Measurements from ENCODE around the gene CTNNA2. TPM values are rescaled to one million over a fixed set of nuclear protein-coding genes. Genes with fewer than 3 reads are reported as not detected.

CTNNA2 gene
- total RNA-seq, 1 donor from 2014 or later, result 2.9 TPM

DNA sequence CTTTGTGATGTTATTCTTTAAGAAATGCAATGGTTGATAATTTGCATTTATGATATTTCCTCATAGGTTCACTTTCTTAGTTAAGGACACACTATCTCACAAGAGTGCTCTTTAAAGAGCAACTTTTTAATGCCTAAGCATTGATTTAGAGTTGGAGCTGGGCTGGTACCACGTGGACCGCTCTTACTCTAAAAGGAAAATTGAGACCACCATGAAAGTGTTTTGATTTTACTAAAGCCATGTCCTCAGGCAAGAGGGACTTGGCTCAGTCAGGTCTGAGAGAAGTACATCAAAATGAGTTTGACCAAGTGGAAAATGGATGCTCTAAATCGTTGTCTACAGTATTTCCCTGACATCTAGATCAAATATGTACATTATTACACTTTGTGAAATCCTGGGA, 489.3 kb downstream of the CTNNA2 start:
- TF ChIP-seq, protein P1, sequence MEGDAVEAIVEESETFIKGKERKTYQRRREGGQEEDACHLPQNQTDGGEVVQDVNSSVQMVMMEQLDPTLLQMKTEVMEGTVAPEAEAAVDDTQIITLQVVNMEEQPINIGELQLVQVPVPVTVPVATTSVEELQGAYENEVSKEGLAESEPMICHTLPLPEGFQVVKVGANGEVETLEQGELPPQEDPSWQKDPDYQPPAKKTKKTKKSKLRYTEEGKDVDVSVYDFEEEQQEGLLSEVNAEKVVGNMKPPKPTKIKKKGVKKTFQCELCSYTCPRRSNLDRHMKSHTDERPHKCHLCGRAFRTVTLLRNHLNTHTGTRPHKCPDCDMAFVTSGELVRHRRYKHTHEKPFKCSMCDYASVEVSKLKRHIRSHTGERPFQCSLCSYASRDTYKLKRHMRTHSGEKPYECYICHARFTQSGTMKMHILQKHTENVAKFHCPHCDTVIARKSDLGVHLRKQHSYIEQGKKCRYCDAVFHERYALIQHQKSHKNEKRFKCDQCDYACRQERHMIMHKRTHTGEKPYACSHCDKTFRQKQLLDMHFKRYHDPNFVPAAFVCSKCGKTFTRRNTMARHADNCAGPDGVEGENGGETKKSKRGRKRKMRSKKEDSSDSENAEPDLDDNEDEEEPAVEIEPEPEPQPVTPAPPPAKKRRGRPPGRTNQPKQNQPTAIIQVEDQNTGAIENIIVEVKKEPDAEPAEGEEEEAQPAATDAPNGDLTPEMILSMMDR (conservative IDR thresholded peaks at IDR 0.05), result no peak
- no peak for DNase-seq (ENCODE audit: low read depth, low spot score)
- no peaks in the 10 kb centered on the region for H3K36me3 Mint-ChIP-seq (ENCODE audit: low read depth)
- no peak overlapping the region for H3K27ac Mint-ChIP-seq (ENCODE audit: unreplicated experiment)
- H3K4me1 Mint-ChIP-seq, result no peaks in the 10 kb centered on the region
- no peak overlapping the region for H3K4me3 Mint-ChIP-seq
- no peaks in the 10 kb centered on the region for H3K9me3 Mint-ChIP-seq
- H3K27me3 Mint-ChIP-seq (ENCODE audit: low read depth), result peaks cover 11% of the 10 kb centered on the region

DNA sequence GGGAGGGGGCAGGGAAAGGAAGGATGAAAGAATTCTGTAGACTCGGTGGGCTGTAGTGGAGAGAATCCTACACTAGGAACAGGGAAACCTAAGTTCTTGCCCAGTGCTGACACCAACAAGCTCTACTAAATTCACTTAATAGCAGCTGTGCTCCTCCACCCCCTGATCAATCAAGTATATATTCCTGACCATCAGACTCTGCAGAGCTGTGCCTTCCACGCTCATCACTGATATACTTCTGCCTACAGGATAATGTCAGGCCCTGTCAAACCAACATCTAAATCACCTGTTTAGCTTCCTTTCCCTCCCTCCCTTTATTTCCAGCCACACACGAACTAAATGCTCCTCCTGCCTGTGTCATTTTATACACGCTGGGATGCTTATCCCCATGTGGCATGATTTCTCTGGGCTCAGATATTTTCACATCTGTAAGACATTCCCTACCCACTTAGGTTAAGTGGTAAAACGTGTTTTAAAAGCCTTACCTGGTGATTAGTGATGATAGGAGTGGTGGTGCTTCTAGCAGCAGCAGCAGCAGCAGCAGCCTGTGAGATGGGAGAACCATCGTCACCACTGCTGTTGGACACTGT, 489.8 kb downstream of the CTNNA2 start:
- Mint-ChIP-seq H3K4me3 (no peak overlapping the region), H3K36me3 (ENCODE audit: low read depth) (no peaks in the 10 kb centered on the region), H3K4me1 (no peaks in the 10 kb centered on the region), H3K27me3 (ENCODE audit: low read depth) (peaks cover 14% of the 10 kb centered on the region), H3K27ac (ENCODE audit: unreplicated experiment) (no peak overlapping the region), H3K9me3 (no peaks in the 10 kb centered on the region)
- TF ChIP-seq, protein P1 (conservative IDR thresholded peaks at IDR 0.05), result no peak
- DNase-seq (ENCODE audit: low read depth, low spot score), result no peak

DNA sequence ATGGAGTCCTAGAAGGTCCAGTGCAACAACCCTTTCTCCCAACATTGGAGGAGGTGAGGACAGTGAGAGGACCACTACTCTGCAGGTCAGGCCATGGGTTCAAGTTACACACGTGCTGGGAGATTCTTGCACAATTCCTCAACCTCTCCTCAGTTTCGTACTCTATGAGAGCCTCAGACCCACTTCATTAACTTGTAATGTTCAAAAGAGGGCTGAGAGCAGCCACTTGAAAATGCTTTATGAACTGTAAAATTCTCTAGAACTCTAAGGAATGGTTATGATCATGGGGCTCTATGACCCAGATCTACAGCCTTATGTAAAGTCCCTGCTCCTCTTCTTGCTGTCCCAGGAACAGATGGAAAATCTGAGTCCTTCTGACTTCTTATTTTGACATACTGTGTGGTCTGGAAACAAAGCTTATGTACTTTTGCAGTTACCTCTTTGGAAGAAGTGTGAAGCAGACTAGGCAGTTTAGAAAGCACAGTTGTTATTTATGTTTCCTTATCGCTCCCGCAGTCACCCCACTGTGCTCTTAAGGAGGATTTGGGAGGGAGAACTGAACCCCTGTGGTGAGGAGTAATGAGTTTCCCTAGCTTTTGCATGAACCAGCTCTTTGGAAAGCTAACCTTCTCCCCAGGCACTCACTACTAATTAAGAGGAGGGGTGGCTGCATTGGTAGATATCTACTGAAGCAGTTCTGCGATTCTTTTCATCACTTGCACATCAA, 495.1 kb downstream of the CTNNA2 start:
- TF ChIP-seq, protein P1 (conservative IDR thresholded peaks at IDR 0.05), result no peak
- no peak for DNase-seq (ENCODE audit: low read depth, low spot score)
- H3K9me3 Mint-ChIP-seq, result no peaks in the 10 kb centered on the region
- no peaks in the 10 kb centered on the region for H3K4me1 Mint-ChIP-seq
- peaks cover 22% of the 10 kb centered on the region for H3K27me3 Mint-ChIP-seq (ENCODE audit: low read depth)
- no peaks in the 10 kb centered on the region for H3K36me3 Mint-ChIP-seq (ENCODE audit: low read depth)
- no peak overlapping the region for H3K27ac Mint-ChIP-seq (ENCODE audit: unreplicated experiment)
- H3K4me3 Mint-ChIP-seq, result no peak overlapping the region

DNA sequence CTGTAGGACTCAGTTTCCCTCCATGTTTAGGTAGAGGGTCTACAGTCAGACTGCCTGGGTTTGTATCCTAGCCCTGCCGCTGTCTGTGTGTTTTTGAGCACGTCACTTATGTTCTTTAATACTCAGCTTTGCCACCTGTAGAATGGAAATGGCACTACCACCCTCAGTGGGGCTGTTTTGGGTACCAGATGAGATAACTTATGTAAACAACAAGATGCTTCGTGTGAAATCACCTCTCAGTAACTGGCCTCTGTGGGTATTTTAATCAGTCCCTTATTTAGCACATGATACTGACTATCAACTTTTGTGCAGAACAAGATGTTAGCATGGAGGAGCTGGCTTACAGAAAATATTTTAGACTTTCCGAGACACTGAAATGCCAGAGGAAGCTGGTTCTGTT, 495.7 kb downstream of the CTNNA2 start:
- Mint-ChIP-seq H3K9me3 (no peaks in the 10 kb centered on the region), H3K27ac (ENCODE audit: unreplicated experiment) (no peak overlapping the region), H3K4me1 (no peaks in the 10 kb centered on the region), H3K36me3 (ENCODE audit: low read depth) (no peaks in the 10 kb centered on the region), H3K4me3 (no peak overlapping the region), H3K27me3 (ENCODE audit: low read depth) (peaks cover 22% of the 10 kb centered on the region)
- no peak for DNase-seq (ENCODE audit: low read depth, low spot score)
- TF ChIP-seq, protein P1 (conservative IDR thresholded peaks at IDR 0.05), result no peak

DNA sequence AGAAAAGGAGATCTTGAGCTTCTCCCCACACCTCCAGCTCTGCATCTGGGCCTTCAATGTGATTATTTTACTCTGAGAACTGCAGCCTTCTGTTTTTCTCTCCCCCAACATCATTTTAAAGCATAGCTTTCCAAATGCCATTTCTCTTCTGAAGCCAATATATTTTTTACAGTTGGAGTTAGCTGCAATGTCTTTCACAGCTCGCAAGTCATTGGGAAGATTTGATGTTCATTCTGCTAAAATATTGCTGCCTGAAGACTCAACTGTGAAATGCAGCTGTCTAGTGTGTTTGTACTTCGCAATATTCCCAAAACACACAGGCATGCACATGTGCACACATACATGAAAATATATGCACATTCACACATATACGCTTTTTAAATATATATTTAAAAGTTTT, 496.4 kb downstream of the CTNNA2 start:
- Mint-ChIP-seq H3K4me1 (no peaks in the 10 kb centered on the region), H3K27ac (ENCODE audit: unreplicated experiment) (no peak overlapping the region), H3K4me3 (no peak overlapping the region), H3K27me3 (ENCODE audit: low read depth) (peaks cover 22% of the 10 kb centered on the region), H3K9me3 (no peaks in the 10 kb centered on the region), H3K36me3 (ENCODE audit: low read depth) (no peaks in the 10 kb centered on the region)
- DNase-seq (ENCODE audit: low read depth, low spot score), result no peak
- TF ChIP-seq, protein P1 (conservative IDR thresholded peaks at IDR 0.05), result no peak
